T-helper 17 cell (primary cell): ENCODE measurements around the gene CSNK2B. TPM values are rescaled to one million over a fixed set of nuclear protein-coding genes. Genes with fewer than 3 reads are reported as not detected.
A peak's percentile ranks its signal among the peaks of the same experiment; 100 is the strongest.

Source experiments
- ATAC-seq: fragments of 150-1000 bp; cut with Tn5 transposase; 2 replicates; pipeline ENCODE4 v1.10.0; 2021; ENCODE audit warnings: mild to moderate bottlenecking, moderate library complexity
- DNase-seq, 3 donors: peaks; one replicate each; pipeline versions ENCODE4 v3.0.0 to v3.0.0-alpha.2; 2020 to 2021
- H3K9me3 ChIP-seq: one replicate; pipeline ENCODE4 v1.7.0; 2013; ENCODE audit warnings: low read length, mild to moderate bottlenecking; ENCODE audit not compliant: control insufficient read depth, poor library complexity, severe bottlenecking
- H3K27ac Mint-ChIP-seq: one replicate; pipeline ENCODE4 v1.8.0; 2022; ENCODE audit warnings: mild to moderate bottlenecking, moderate library complexity, mixed read lengths
- H3K27me3 Mint-ChIP-seq: one replicate; pipeline ENCODE4 v1.8.0; 2022; ENCODE audit warnings: mixed read lengths
- H3K36me3 Mint-ChIP-seq: one replicate; pipeline ENCODE4 v1.8.0; 2022; ENCODE audit warnings: low read depth, mixed read lengths
- H3K4me1 Mint-ChIP-seq: one replicate; pipeline ENCODE4 v1.8.0; 2022; ENCODE audit warnings: mild to moderate bottlenecking, mixed read lengths
- H3K4me3 Mint-ChIP-seq: one replicate; pipeline ENCODE4 v1.8.0; 2022; ENCODE audit warnings: mild to moderate bottlenecking, moderate library complexity, mixed read lengths
- total RNA-seq, 4 donors: library from RNA in 2 of 4; stranded (reverse) in 2 of 4; gene quantifications; one replicate each; pipeline ENCODE4 v1.2.3 and lab custom pipeline; 2022 to 2026

CSNK2B gene
- total RNA-seq, 2 donors from 2014 or later, result 104 to 107 TPM

GRCh38 chr6:31659649-31660380 lies 6.1 kb upstream of the CSNK2B start:
- no peak for DNase-seq
- peaks cover 65% of the 10 kb centered on the region for H3K4me1 Mint-ChIP-seq
- peak; percentile 48 for ATAC-seq
- H3K9me3 ChIP-seq, result no peaks in the 10 kb centered on the region
- peak overlapping the region; percentile 92 for H3K27ac Mint-ChIP-seq
- no peaks in the 10 kb centered on the region for H3K27me3 Mint-ChIP-seq
- peaks cover 9% of the 10 kb centered on the region for H3K36me3 Mint-ChIP-seq
- peak overlapping the region; percentile 93 for H3K4me3 Mint-ChIP-seq

GRCh38 chr6:31660381-31661261 lies 5.3 kb upstream of the CSNK2B start, which contains the start of gene C6orf47:
Gene C6orf47, minus strand, starts transcription at chr6:31660778. Its CDS starts 831 bp downstream, at chr6:31659947.
- Mint-ChIP-seq H3K27ac (peak within 1 kb of the TSS; percentile 92), H3K27me3 (no peaks in the 10 kb centered on the region), H3K4me3 (peak within 1 kb of the TSS; percentile 93), H3K4me1 (peaks cover 61% of the 10 kb centered on the region), H3K36me3 (peaks cover 8% of the 10 kb centered on the region)
- DNase-seq, result peak; percentile 50 to 71 (median 67)
- ATAC-seq, result peak; percentile 68
- H3K9me3 ChIP-seq, result no peaks in the 10 kb centered on the region

GRCh38 chr6:31661262-31662123 lies 4.4 kb upstream of the CSNK2B start:
- ATAC-seq, result no peak
- Mint-ChIP-seq H3K4me1 (peaks cover 62% of the 10 kb centered on the region), H3K36me3 (peaks cover 7% of the 10 kb centered on the region), H3K27me3 (no peaks in the 10 kb centered on the region), H3K27ac (peak overlapping the region; percentile 92), H3K4me3 (peak overlapping the region; percentile 93)
- H3K9me3 ChIP-seq, result no peaks in the 10 kb centered on the region
- DNase-seq, result no peak

- Mint-ChIP-seq H3K27ac (peak overlapping the region; percentile 92), H3K4me1 (peaks cover 64% of the 10 kb centered on the region), H3K4me3 (peak overlapping the region; percentile 93), H3K27me3 (no peaks in the 10 kb centered on the region), H3K36me3 (peaks cover 7% of the 10 kb centered on the region)
- ATAC-seq (no peak), DNase-seq (no peak)
- H3K9me3 ChIP-seq, result no peaks in the 10 kb centered on the region
Observed at GRCh38 chr6:31662124-31662723, 3.7 kb upstream of the CSNK2B start.

GRCh38 chr6:31663126-31663960 lies 2.5 kb upstream of the CSNK2B start:
- no peak for ATAC-seq
- Mint-ChIP-seq H3K4me3 (peak overlapping the region; percentile 97), H3K36me3 (peaks cover 9% of the 10 kb centered on the region), H3K27me3 (no peaks in the 10 kb centered on the region), H3K4me1 (peaks cover 60% of the 10 kb centered on the region), H3K27ac (peak overlapping the region; percentile 97)
- DNase-seq, result no peak
- no peaks in the 10 kb centered on the region for H3K9me3 ChIP-seq

GRCh38 chr6:31663961-31664789 lies 1.7 kb upstream of the CSNK2B start:
- no peaks in the 10 kb centered on the region for H3K9me3 ChIP-seq
- Mint-ChIP-seq H3K36me3 (peaks cover 9% of the 10 kb centered on the region), H3K4me3 (peak overlapping the region; percentile 97), H3K4me1 (peaks cover 53% of the 10 kb centered on the region), H3K27me3 (no peaks in the 10 kb centered on the region), H3K27ac (peak overlapping the region; percentile 97)
- no peak for ATAC-seq
- DNase-seq, result no peak

GRCh38 chr6:31664790-31665500 lies 935 bp upstream of the CSNK2B start, which contains the start of gene GPANK1:
Gene GPANK1, minus strand, starts transcription at chr6:31664997. Its CDS starts 519 bp downstream, at chr6:31664478.
- Mint-ChIP-seq H3K36me3 (peaks cover 9% of the 10 kb centered on the region), H3K4me1 (peaks cover 46% of the 10 kb centered on the region), H3K4me3 (peak within 1 kb of the TSS; percentile 97), H3K27ac (peak within 1 kb of the TSS; percentile 97), H3K27me3 (no peaks in the 10 kb centered on the region)
- DNase-seq (peak; percentile 77 to 83 (median 80)), ATAC-seq (peak; percentile 50)
- no peaks in the 10 kb centered on the region for H3K9me3 ChIP-seq

GRCh38 chr6:31666337-31666965 lies 571 bp downstream of the CSNK2B start:
- Mint-ChIP-seq H3K27ac (peak overlapping the region; percentile 97), H3K4me3 (peak overlapping the region; percentile 97), H3K36me3 (peaks cover 9% of the 10 kb centered on the region), H3K27me3 (no peaks in the 10 kb centered on the region), H3K4me1 (peaks cover 38% of the 10 kb centered on the region)
- ATAC-seq (no peak), DNase-seq (no peak)
- H3K9me3 ChIP-seq, result no peaks in the 10 kb centered on the region

- no peaks in the 10 kb centered on the region for H3K9me3 ChIP-seq
- H3K4me1 Mint-ChIP-seq, result peaks cover 16% of the 10 kb centered on the region
- ATAC-seq (no peak), DNase-seq (no peak)
- no peaks in the 10 kb centered on the region for H3K27me3 Mint-ChIP-seq
- peaks cover 8% of the 10 kb centered on the region for H3K36me3 Mint-ChIP-seq
- H3K27ac Mint-ChIP-seq, result no peak within 1 kb of the TSS
- H3K4me3 Mint-ChIP-seq, result no peak within 1 kb of the TSS
Observed at GRCh38 chr6:31669676-31670075, 3.8 kb downstream of the CSNK2B start, which contains the start of gene LY6G5B. Gene LY6G5B, plus strand, starts transcription at chr6:31669976. Its CDS starts 975 bp downstream, at chr6:31670951.

- ATAC-seq, result no peak
- Mint-ChIP-seq H3K27me3 (no peaks in the 10 kb centered on the region), H3K36me3 (peaks cover 5% of the 10 kb centered on the region), H3K27ac (no peak overlapping the region), H3K4me3 (peak overlapping the region; percentile 56), H3K4me1 (peaks cover 27% of the 10 kb centered on the region)
- H3K9me3 ChIP-seq, result no peaks in the 10 kb centered on the region
- DNase-seq, result no peak
Observed at GRCh38 chr6:31676322-31676903, 10.5 kb downstream of the CSNK2B start.
